C4-2B (cell line): Measurements from ENCODE around the gene ARHGAP15.

Source experiments
- H3K27ac ChIP-seq: fragments of 450-650 bp; 2 replicates; pipeline ENCODE4 v1.5.1; 2017
- ZFX ChIP-seq: fragments of 450-650 bp; IDR thresholded peaks from 2 replicates; pipeline ENCODE4 v1.6.1; 2017
- TF ChIP-seq, protein P1 (sequence below): fragments of 450-650 bp; conservative IDR thresholded peaks from 2 replicates; pipeline ENCODE4 v1.5.1; 2017; ENCODE audit warnings: mild to moderate bottlenecking

Gene ARHGAP15

DNA sequence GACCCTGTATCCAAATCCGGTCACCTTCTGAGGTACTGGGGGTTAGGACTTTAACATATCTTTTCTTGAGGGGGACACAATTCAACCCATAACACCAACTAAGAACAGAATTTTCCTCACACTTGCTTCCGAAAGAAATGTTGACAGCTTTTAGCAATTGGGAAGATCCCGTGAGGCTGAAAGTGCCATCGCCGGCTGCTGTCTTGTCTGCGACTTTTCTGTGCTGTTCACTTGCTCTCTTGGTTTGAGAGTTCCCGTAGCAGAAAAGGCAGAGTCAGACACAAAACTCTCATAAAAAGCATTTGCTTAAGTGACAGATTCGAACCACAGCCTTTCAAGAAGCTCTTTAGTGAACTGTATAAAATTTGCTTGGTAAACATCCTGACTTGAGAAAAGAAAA, 253.4 kb downstream of the ARHGAP15 start:
- TF ChIP-seq ZFX: no peak
- TF ChIP-seq, protein P1, sequence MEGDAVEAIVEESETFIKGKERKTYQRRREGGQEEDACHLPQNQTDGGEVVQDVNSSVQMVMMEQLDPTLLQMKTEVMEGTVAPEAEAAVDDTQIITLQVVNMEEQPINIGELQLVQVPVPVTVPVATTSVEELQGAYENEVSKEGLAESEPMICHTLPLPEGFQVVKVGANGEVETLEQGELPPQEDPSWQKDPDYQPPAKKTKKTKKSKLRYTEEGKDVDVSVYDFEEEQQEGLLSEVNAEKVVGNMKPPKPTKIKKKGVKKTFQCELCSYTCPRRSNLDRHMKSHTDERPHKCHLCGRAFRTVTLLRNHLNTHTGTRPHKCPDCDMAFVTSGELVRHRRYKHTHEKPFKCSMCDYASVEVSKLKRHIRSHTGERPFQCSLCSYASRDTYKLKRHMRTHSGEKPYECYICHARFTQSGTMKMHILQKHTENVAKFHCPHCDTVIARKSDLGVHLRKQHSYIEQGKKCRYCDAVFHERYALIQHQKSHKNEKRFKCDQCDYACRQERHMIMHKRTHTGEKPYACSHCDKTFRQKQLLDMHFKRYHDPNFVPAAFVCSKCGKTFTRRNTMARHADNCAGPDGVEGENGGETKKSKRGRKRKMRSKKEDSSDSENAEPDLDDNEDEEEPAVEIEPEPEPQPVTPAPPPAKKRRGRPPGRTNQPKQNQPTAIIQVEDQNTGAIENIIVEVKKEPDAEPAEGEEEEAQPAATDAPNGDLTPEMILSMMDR: no peak
- H3K27ac ChIP-seq: no peak overlapping the region

DNA sequence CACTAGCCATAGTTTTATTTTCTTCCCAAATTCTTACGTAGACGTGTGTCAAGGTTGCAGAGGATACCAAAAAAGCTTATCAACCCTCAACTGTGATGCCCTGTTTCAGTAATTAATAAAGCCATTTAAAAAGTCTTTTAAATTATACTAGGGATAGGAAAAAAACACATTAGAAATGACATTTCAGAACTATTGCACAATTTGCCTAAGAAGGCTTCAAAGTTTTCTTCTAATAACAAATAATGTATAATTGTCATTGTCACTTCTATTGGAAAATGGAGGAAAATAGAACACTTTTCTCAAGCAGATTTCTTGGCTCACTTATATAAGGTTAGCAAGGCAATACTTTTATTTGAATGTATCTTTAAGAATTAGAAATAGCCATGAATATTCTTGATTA, 253.8 kb downstream of the ARHGAP15 start:
- H3K27ac ChIP-seq: no peak overlapping the region
- TF ChIP-seq, protein P1: no peak
- TF ChIP-seq ZFX: no peak

DNA sequence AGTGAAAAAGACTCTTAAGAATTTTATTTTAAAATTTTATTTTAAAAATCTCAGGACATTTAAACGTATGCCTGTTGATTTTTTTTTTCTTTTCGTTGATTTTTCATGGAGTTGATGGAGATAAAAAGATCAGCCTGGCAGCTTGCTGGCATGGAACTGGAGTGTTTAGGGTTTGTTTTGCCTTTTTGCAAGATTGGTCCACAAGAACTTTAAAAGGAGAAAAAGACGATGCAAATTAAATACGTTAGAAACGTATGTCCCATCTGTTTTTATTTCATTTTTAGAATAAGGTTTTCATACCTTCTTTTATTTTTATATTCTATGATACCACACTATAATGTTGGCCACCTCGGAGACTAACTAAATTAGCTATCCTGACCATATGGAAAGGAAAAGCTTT, 254.9 kb downstream of the ARHGAP15 start:
- no peak overlapping the region for H3K27ac ChIP-seq
- TF ChIP-seq, protein P1: no peak
- no peak for TF ChIP-seq ZFX

DNA sequence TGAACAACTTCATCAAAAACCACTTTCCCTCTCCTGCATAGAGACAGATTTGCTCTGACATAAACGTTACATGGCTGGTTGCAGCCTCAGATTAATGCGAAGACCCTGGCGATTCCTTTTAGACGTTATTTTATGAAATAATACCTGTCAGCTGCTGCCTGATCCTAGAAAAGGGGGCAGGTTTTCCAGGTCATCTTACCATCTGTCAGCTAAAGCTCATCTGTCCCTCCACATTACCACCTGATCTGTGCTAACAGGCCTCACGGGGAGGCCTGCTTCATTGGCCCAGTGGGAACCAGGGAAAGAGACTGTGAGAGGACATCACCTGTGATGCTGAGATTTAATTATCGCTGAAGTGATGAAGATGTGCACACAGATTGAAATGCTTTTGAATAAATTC, 261.0 kb downstream of the ARHGAP15 start:
- H3K27ac ChIP-seq: no peak overlapping the region
- TF ChIP-seq, protein P1: no peak
- no peak for TF ChIP-seq ZFX

DNA sequence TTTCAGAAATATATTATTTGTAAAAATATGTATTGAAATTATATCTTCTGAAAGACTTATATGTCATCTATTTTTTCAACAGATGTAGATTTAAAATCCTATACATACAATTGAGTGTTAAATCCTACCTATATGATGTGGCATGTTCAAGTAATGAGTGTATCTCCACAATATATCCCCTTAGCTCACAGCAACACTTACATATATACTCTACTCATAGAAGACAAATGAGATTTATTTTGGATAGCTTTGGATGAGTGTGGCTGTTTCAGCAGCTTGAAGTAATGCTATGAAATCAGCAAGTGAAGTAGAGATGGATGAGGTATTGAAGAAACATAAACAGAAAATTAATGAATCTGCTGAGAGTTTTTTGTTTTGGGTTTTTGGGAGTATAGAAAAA, 263.1 kb downstream of the ARHGAP15 start:
- no peak overlapping the region for H3K27ac ChIP-seq
- TF ChIP-seq, protein P1: no peak
- no peak for TF ChIP-seq ZFX

DNA sequence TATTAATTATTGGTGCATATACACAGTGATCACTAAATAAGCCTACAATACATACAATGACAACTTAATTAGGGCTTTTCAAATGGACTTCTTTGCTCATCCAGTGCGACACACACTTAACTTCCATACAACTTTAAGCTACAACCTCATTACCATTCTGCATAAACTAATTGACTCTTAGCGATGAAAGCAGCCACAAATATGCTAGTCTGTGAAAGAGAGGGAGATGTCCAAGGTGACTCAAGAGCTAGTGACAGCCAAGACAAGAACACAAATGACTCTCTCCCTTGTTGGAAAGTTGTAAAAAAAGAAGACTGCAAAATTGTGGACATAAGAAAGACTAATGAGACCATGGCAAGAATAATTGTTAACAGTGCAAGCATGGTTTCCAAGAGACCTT, 264.8 kb downstream of the ARHGAP15 start:
- H3K27ac ChIP-seq: no peak overlapping the region
- no peak for TF ChIP-seq ZFX
- TF ChIP-seq, protein P1: no peak

DNA sequence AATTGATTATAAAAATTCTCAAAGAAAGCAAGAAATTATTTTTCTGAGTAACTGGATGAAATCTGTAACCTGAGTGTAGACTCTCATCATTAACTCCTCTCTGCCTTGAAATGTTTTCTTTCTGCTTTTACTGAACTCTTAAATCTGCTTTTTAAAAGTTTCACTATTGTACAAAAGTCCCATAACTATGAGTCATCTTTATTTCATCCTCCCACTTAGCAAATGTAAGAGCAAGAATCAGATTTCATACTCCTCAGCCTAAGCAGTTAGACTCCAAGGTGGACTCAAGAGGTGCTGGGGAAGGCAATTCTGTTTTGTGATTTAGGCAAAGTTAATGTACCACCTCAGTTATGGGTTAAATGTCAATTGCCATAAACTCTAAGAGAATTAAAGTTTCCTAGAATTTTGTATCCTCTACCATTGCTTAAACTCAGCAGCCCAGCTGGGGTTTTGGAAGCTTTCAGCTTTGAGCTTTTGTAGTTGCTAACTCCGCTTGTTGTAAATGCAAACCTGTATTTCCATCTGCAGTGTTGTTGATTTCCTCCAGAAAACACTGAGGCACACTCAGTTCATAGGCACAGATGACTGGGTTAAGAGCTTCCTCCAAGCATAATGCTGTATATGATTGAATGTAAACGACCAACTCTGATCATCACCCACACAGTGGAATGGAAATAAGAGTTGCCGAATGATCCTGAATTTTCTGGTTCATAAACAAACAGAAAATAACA, 268.8 kb downstream of the ARHGAP15 start:
- H3K27ac ChIP-seq: no peak overlapping the region

More for the DNA sequence above, 268.8 kb downstream of the ARHGAP15 start:
- TF ChIP-seq, protein P1: no peak
- no peak for TF ChIP-seq ZFX
